Right lung (tissue), 10 donors: ENCODE data around the gene MTLN. TPM values are rescaled to one million over a fixed set of nuclear protein-coding genes. Genes with fewer than 3 reads are reported as not detected.
"Not testable (repeated sequence)": the region's sequence is repeated elsewhere in the genome, so short reads cannot be mapped to it uniquely, and the experiment has no call there.

Experiments
- DNase-seq, 2 donors: peaks; one replicate each; pipeline ENCODE4 v3.0.0-alpha.2; 2013
- long read RNA-seq, 8 donors: transcript quantifications; one replicate each; lab custom pipeline, GENCODE V29; 2026
- polyA plus RNA-seq, 5 donors: library from polyadenylated mRNA; unstranded; fragments of 120-200 nt; gene quantifications; one replicate each; pipeline versions ENCODE4 v1.2.1 to v1.2.3, GENCODE V29; 2013; ENCODE audit warnings: inconsistent platforms in 1 of 5, low replicate concordance in 1 of 5; ENCODE audit not compliant: insufficient read length in 5 of 5, insufficient read depth in 1 of 5

The MTLN gene
- polyA plus RNA-seq, result 10 to 100 TPM in 4 of 5 donors, 1 to 10 TPM in 1; 8.6 to 27.6 (median 14.7) TPM
- long read RNA-seq, donor 1, transcript MTLN-203 (2 exons, 441 nt), result major isoform, 65 of 65 reads
- long read RNA-seq, donor 1, partial matches to known transcripts, result 0 of 65 reads
- long read RNA-seq, donor 1, other reads (novel, unspliced or antisense), result 0 of 65 reads
- long read RNA-seq, donor 2, transcript MTLN-203 (2 exons, 441 nt), result major isoform, 19 of 19 reads
- long read RNA-seq, donor 2, partial matches to known transcripts, result 0 of 19 reads
- long read RNA-seq, donor 2, other reads (novel, unspliced or antisense), result 0 of 19 reads
- long read RNA-seq, donor 3, transcript MTLN-203 (2 exons, 441 nt), result major isoform, 25 of 25 reads
- long read RNA-seq, donor 3, partial matches to known transcripts, result 0 of 25 reads
- long read RNA-seq, donor 3, other reads (novel, unspliced or antisense), result 0 of 25 reads
- long read RNA-seq, donor 4, transcript MTLN-203 (2 exons, 441 nt), result major isoform, 27 of 27 reads
- long read RNA-seq, donor 4, partial matches to known transcripts, result 0 of 27 reads
- long read RNA-seq, donor 4, other reads (novel, unspliced or antisense), result 0 of 27 reads
- long read RNA-seq, donor 5, transcript MTLN-203 (2 exons, 441 nt), result major isoform, 49 of 49 reads
- long read RNA-seq, donor 5, partial matches to known transcripts, result 0 of 49 reads
- long read RNA-seq, donor 5, other reads (novel, unspliced or antisense), result 0 of 49 reads
- long read RNA-seq, donor 6, transcript MTLN-203 (2 exons, 441 nt), result major isoform, 35 of 35 reads
- long read RNA-seq, donor 6, partial matches to known transcripts, result 0 of 35 reads
- long read RNA-seq, donor 6, other reads (novel, unspliced or antisense), result 0 of 35 reads
- long read RNA-seq, donor 7, transcript MTLN-203 (2 exons, 441 nt), result major isoform, 21 of 21 reads
- long read RNA-seq, donor 7, partial matches to known transcripts, result 0 of 21 reads
- long read RNA-seq, donor 7, other reads (novel, unspliced or antisense), result 0 of 21 reads
- long read RNA-seq, donor 8, transcript MTLN-203 (2 exons, 441 nt), result major isoform, 15 of 15 reads
- long read RNA-seq, donor 8, partial matches to known transcripts, result 0 of 15 reads
- long read RNA-seq, donor 8, other reads (novel, unspliced or antisense), result 0 of 15 reads

- DNase-seq, result peak; percentile 82 to 87
Measured at GRCh38 chr2:110211938-110212858, at the start of gene MTLN. MTLN (minus strand) TSS chr2:110212547; CDS start chr2:110212525, 22 bp downstream.

GRCh38 chr2:110261910-110262309, 49.6 kb upstream of the MTLN start:
- DNase-seq, result not testable (repeated sequence)

GRCh38 chr2:110248081-110248795, 35.9 kb upstream of the MTLN start:
- DNase-seq, result not testable (repeated sequence)

- DNase-seq, result not testable (repeated sequence)
Measured at GRCh38 chr2:110245488-110246435, 33.4 kb upstream of the MTLN start.

- not testable (repeated sequence) for DNase-seq
Measured at GRCh38 chr2:110243283-110243682, 30.9 kb upstream of the MTLN start.

GRCh38 chr2:110234514-110234913, 22.2 kb upstream of the MTLN start:
- not testable (repeated sequence) for DNase-seq

GRCh38 chr2:110229886-110230285, 17.5 kb upstream of the MTLN start:
- not testable (repeated sequence) for DNase-seq

- not testable (repeated sequence) for DNase-seq
Measured at GRCh38 chr2:110222626-110223025, 10.3 kb upstream of the MTLN start.

GRCh38 chr2:110221938-110222337, 9.6 kb upstream of the MTLN start:
- DNase-seq, result no peak

- DNase-seq, result no peak
Measured at GRCh38 chr2:110220190-110220564, 7.8 kb upstream of the MTLN start.

GRCh38 chr2:110219496-110220189, 7.3 kb upstream of the MTLN start:
- no peak for DNase-seq

GRCh38 chr2:110218889-110219288, 6.5 kb upstream of the MTLN start:
- DNase-seq, result not testable (repeated sequence)

GRCh38 chr2:110216803-110217202, 4.5 kb upstream of the MTLN start:
- no peak for DNase-seq

- no peak for DNase-seq
Measured at GRCh38 chr2:110216199-110216598, 3.9 kb upstream of the MTLN start.

GRCh38 chr2:110215566-110216158, 3.3 kb upstream of the MTLN start:
- no peak for DNase-seq

- no peak for DNase-seq
Measured at GRCh38 chr2:110215091-110215490, 2.7 kb upstream of the MTLN start.

- not testable (repeated sequence) for DNase-seq
Measured at GRCh38 chr2:110213522-110213921, 1.2 kb upstream of the MTLN start.
